ENCODE measurements around the gene INSIG2.

DNA sequence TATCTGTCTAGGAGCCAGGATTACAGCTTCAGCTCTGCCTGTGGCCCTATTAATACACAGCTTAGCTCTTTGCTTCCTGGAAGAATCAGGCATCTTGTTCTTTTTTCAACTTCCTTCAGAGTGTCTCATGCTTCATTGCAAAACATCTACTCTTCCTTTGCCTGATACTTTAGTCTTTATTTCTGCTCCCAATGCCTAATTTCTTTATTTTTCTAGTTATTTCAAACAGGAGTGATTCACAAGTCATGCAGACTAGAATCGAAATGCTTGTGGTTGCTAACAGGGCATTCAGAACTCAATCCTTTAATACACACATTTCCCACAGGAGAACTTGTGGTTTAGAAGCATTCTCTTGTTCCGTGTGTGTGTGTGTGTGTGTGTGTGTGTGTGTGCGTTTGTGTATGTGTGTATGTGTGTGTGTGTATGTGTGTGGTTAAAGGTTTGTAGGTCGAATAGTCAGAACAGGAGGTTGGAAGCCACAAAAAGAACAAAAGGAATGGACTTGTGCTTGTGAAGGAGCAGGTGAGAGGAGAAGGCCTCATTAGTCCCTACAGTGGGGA is 28.3 kb upstream of the INSIG2 start:
- TF ChIP-seq, protein P1, sequence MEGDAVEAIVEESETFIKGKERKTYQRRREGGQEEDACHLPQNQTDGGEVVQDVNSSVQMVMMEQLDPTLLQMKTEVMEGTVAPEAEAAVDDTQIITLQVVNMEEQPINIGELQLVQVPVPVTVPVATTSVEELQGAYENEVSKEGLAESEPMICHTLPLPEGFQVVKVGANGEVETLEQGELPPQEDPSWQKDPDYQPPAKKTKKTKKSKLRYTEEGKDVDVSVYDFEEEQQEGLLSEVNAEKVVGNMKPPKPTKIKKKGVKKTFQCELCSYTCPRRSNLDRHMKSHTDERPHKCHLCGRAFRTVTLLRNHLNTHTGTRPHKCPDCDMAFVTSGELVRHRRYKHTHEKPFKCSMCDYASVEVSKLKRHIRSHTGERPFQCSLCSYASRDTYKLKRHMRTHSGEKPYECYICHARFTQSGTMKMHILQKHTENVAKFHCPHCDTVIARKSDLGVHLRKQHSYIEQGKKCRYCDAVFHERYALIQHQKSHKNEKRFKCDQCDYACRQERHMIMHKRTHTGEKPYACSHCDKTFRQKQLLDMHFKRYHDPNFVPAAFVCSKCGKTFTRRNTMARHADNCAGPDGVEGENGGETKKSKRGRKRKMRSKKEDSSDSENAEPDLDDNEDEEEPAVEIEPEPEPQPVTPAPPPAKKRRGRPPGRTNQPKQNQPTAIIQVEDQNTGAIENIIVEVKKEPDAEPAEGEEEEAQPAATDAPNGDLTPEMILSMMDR (optimal IDR thresholded peaks at IDR 0.05 in 1 of 3, IDR thresholded peaks at IDR 0.05 in 1 of 3, conservative IDR thresholded peaks at IDR 0.05 in 1 of 3; ENCODE audit: extremely low read depth in 1 of 3, insufficient read depth in 2 of 3, low read length in 3 of 3), result no peak
- TF ChIP-seq EZH2 (IDR thresholded peaks at IDR 0.05; ENCODE audit: low read length), result no peak
